NCI-H2081 (cell line): ENCODE measurements around the gene EFS.
"Not testable (repeated sequence)": the region's sequence is repeated elsewhere in the genome, so short reads cannot be mapped to it uniquely, and the experiment has no call there.

ENCODE experiments used
- DNase-seq, 2 experiments: peaks; one replicate each; lab custom pipeline; 2025; lab: John Stamatoyannopoulos, UW

EFS gene, protein sequence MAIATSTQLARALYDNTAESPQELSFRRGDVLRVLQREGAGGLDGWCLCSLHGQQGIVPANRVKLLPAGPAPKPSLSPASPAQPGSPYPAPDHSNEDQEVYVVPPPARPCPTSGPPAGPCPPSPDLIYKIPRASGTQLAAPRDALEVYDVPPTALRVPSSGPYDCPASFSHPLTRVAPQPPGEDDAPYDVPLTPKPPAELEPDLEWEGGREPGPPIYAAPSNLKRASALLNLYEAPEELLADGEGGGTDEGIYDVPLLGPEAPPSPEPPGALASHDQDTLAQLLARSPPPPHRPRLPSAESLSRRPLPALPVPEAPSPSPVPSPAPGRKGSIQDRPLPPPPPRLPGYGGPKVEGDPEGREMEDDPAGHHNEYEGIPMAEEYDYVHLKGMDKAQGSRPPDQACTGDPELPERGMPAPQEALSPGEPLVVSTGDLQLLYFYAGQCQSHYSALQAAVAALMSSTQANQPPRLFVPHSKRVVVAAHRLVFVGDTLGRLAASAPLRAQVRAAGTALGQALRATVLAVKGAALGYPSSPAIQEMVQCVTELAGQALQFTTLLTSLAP

DNA sequence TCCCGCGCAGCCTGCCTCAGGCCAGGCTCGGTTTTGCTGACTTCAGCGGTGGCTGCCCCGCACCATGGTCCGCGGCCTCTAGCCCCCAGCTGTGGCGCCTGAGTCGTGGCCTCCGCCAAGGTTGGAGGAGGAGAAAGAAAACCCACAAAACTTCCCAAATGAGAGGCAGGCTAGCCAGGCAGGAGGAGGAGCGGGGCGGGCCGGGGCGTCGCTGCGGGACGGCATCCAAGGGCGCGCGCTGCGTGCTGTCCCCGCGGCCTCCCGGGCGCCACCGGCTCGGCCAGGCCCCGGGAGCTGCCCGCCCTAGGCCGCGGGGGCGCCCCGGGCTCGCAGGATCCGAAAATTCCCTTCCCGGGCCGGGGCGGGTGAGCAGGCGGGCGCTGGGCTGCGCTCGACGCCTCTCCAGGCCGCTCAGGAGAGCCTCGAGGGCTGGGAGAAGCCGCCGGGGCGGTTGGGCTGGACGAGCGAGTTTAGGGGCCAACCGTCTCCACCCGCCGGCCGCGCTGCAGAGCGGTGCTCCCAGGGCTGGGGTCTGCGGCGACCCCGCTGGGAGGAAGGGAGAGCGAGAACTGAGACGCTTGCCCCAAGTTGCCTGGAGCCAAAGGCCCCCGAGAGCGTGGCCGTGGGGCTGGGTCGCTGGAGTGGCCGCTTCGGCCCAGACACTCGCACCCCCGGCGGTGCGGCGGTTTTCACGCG, at the start of gene EFS:
Gene EFS (minus strand): TSS at position 137 of the 696 bp plus-strand sequence. CDS start 147 bp downstream, outside the sequence.
- no peak for DNase-seq

GRCh38 chr14:23414254-23414653, 49.3 kb upstream of the EFS start:
- DNase-seq, result no peak

DNA sequence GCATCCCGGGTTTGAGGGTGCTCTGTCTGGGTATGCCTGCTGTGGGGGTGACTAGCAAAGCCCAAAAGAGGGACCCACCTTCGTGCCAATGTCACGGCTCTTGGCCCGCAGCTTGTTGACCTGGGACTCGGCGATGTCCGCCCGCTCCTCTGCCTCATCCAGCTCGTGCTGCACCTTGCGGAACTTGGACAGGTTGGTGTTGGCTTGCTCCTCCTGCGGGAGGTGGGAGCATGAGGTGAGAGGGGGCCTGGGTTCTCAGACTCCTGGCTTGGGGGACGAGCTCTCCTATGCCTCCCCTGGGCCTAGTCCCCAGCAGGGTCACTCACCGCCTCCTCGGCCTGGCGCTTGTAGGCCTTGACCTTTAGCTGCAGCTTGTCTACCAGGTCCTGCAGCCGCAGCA, 48.7 kb upstream of the EFS start:
- no peak for DNase-seq

- DNase-seq, result no peak
These were observed 46.9 kb upstream of the EFS start for GRCh38 chr14:23411563-23412525.

GRCh38 chr14:23409966-23410635, 45.1 kb upstream of the EFS start:
- no peak for DNase-seq

DNA sequence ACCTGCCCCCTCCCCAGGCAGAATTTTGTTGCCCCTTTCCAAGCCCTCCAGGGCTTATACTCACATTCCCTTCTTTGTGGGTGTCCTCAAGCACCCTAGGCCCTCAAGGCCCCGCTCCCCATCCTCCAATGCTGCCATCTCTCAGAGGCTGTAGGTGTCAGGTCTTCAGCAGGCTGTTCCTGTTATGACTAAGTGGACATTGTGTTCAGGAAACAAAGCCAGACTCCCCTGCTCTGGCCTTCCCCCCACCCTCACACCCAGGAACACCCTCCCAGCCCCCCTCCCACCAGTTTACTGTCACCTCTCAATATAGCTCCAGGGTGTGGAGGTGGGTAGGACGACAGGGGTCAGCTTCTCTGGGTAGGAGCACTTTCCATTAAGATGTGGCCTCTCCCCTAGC, 44.5 kb upstream of the EFS start:
- no peak for DNase-seq

- DNase-seq, result no peak
These were observed 43.3 kb upstream of the EFS start for GRCh38 chr14:23408307-23408630.

DNA sequence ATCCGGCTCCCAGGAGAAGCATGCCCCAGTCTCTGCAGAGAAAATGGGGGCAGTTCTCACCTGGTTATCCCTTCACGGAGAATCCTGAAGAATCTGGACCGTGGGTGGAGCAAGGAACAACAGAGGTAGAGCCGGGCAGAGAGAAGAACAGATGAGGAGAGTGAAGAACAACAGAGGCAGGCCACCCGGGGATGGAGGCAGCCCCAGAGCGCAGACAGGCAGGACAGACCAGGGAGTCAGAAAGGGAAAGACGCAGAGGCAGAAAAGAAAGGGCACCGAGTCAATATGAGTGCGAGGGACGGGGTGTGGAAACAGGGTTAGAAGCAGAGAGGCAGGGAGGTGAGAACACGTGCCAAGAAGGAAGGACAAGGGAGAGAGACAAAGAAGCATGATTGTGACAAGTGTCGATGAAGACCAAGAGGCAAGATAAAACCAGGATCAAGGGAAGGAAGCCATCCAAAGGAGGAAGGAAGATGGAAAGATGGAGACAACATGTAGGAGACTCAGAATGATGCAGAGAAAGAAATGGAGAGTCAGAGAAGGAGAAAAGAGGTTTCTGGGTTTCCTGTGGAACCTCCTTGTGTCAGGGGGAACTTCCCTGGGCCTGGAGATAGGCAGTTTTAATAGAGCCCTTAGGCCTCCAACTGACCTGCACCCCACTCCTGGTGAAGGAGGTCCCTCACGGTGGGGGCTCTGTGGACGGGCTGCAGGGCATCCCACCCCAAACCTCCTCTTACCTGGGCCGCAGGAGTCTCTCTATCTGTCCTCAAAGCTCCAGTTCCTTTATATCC, 42.7 kb upstream of the EFS start, which contains the start of gene MYH6:
Gene MYH6 (minus strand): TSS at position 758 of the 791 bp plus-strand sequence. CDS start 1,050 bp downstream, outside the sequence.
- DNase-seq, result no peak

GRCh38 chr14:23406725-23407355, 41.9 kb upstream of the EFS start:
- no peak for DNase-seq

- DNase-seq, result no peak
These were observed 41.3 kb upstream of the EFS start for GRCh38 chr14:23406244-23406643.

GRCh38 chr14:23405516-23406025, 40.6 kb upstream of the EFS start:
- DNase-seq, result no peak

- no peak for DNase-seq
These were observed 40.1 kb upstream of the EFS start for GRCh38 chr14:23405096-23405495.

GRCh38 chr14:23404331-23404900, 39.4 kb upstream of the EFS start:
- no peak for DNase-seq

- DNase-seq, result no peak
These were observed 38.9 kb upstream of the EFS start for GRCh38 chr14:23403908-23404307.

DNA sequence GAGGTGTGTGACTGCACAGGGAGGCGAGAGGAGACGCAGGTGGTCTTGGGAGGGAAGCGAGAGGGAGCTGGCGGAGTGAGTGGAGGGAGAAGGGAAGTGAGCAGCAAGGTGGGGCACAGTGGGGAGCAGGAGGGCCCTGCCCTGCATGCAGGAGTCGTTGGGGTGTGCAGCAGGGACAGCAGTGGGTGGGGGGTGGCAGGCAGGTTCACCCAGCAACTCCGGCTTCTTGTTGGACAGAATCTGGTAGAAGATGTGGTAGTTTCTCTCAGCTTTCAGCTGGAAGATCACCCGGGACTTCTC, 38.1 kb upstream of the EFS start:
- DNase-seq, result no peak

- DNase-seq, result no peak
These were observed 37.5 kb upstream of the EFS start for GRCh38 chr14:23402296-23403138.

GRCh38 chr14:23401291-23401690, 36.3 kb upstream of the EFS start:
- DNase-seq, result no peak

DNA sequence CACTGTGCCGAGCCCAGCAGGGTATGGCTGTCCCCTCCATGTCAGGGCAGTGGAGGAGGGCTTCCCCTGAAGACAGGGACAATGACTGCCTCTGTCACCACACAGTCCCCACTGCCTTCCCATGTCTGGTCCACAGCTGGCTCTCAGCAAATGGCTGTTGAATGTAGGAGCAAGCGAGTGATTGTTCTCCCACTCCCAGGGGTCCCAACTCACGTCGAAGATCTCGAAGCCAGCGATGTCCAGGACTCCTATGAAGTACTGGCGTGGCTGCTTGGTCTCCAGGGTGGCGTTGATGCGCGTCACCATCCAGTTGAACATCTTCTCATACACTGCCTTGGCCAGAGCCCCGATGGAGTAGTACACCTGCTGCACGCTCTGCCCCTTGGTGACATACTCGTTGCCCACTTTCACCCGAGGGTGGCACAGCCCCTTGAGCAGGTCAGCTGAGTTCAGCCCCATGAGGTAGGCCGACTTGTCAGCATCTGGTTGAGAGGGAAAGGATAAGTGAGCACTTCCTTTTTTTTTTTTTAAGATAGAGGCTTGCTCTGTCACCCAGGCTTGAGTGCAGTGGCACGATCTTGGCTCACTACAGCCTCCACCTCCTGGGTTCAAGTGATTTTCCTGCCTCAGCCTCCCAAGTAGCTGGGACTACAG, 35.7 kb upstream of the EFS start:
- not testable (repeated sequence) for DNase-seq
